ENCODE results near the gene GNG5.
"Not testable (repeated sequence)": the region's sequence is repeated elsewhere in the genome, so short reads cannot be mapped to it uniquely, and the experiment has no call there.

The GNG5 gene

DNA sequence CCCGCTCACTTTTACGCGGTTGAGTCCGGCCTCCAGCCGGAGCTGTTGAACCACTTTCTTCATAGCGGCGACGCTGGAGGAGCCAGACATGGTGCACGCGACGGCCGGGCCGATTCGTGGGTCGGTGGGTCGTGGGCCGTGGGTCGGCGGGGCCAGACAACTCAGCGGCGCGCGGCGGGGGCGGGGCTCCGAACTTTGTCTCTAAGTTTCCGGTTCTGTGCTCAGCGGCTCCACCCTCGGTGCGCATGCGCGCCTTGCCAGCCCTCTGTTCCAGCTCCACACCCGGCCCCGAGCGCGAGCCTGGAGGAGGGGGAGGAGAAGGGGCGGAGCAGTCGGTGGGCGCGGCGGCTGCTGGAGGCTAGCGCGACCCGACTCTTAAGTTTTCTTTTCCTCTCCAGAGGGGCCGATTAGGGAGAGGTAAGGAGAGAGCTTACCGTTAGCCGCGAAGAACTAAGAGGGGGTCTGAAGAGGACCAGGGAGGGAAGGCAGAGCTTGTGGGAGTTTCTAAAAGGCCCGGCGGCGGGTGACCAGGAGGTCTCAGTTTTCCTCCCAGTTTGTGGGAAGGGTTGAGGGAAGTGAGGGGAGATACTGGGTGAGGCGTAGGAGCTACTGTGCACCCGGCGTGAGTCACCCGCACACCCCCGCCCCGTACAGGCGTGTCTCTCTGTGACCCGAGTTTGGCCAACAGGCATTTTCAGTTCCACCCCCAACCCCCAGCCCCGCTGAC is at the start of gene GNG5, which contains the start of gene SPATA1:
Gene GNG5 (minus strand): TSS at position 580 of the 727 bp plus-strand sequence. CDS start 490 bp downstream, at position 90.
Gene SPATA1 (plus strand): TSS at position 385 of the 727 bp plus-strand sequence. CDS start 9,974 bp downstream, outside the sequence.
- DNase-seq (ENCODE audit: low read depth) = peak; percentile 72

DNA sequence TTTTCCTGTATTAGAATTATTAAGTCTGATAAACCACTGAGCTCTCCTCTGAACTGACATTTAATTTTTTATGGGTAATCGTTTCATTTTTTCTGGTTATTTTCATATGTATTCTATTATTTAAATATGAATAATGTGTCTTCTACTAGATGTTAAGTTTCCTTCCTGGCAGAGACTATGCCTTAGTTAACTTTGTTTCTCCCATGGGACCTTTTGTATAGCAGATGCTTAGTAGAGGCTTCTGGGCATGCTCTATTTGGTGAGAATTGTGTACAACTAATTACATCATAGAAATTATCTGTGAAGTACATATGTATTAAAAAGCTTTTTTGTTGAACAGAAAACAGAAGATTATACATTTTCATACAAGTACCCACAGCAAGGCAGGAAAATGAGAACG is 44.4 kb upstream of the GNG5 start:
- DNase-seq (ENCODE audit: low read depth) = no peak

DNA sequence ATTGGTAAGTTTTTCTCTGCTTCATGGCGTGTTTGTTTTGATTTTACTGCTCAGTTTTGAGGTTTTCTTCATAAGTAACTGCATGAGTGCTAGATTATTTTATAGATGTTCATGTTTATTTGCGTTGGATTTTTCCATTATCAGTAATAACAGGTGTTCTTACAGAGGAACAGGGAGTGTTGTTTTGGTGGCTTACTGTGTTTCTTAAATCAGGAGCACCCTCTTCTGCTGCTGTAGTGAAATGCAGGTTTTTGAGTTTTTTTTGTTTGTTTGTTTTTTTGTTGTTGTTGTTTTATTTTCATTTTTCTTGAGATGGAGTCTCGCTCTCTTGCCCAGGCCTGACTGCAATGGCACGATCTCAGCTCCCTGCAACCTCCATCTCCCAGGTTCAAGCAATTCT is 35.3 kb upstream of the GNG5 start:
- DNase-seq (ENCODE audit: low read depth) = no peak

DNA sequence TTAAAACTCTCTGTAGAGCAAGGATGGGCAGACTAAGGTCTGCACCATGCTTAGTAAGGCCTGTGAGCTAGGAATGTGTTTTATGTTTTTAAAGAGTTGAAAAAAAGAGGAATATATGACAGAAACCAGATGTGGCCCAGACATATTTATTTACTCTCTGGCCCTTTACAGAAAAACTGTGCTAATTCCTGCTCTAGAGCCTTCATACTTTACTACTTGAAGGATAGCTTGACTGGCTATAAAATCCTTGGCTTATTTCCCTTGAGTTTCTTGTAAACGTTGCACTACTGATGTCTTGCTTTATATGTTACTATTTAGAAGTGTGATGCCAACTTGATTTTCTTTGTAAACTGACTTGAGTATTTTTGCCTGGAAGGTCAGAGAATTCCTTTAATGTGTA is 34.4 kb upstream of the GNG5 start:
- DNase-seq (ENCODE audit: low read depth) = peak; percentile 21

DNA sequence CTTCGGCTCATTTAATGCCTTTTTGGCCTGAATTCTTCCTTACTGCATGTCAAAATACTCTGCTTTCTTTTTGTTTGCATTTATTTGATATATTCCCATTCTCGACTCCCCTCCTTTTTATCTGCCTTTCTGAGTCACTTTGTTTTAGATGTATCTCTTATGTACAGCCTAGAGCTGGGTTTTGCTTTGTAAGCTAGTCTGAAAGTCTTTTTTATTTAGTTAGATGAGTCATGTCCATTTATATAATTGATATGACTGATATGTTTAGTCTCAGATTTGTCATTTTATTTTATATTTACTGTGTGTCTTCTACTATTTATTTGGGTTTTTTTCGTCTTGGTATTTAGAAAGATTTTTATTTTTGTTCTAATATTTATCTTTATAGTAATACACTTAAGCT is 33.6 kb upstream of the GNG5 start:
- no peak for DNase-seq (ENCODE audit: low read depth)

DNA sequence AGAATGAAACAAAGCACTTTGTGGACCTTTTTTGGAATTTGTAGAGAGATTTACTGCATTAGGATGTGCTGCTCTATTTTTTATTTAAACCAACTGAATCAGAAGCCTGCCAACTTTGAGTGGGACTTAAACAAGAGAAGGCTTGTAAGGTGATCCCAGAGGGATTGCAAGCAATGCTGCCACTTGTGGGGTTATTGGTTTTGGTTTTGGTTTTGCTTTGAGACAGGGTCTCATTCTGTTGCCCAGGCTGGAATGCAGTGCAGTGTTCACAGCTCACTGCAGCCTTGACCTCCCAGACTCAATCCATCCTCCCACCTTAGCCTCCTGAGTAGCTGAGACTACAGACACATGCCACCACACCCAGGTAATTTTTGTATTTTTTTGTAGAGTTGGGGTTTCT is 32.2 kb upstream of the GNG5 start:
- no peak for DNase-seq (ENCODE audit: low read depth)

DNA sequence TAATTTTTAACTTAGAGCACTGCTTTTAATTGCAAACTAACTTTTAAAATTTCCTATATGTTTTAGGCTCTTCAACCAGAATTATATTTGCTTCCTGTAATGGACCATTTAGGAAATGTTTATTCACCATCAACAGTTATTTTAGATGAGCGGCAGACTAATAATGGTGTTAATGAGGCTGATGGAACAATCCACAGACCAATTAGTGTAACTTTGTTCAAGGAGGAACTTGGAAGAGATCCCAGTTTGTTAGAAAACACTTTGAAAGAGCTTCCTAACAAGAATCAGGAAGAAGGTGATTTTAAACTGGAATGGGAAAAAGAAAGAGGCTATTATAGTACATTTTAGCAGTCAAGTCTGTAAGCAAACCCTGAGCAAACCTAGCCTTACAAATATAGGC is 19.4 kb upstream of the GNG5 start:
- DNase-seq (ENCODE audit: low read depth) = no peak

DNA sequence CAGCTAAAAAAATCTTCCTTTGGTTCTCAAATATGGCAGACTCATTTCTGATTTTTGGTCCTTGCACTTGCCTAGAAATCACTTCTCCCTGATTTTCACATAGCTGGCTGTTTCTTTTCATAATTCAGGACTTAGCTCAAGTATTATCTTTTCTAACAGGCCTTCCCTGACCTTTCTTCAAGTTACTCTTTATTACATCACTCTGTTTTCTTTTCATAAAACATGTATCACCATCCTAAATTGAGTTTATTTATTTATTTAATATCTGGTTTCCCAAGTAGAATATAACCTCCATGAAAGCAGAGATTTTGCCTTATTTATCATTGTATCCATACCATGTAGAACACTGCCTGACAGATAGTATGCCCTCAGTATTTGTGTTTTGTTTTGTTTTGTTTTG is 18.2 kb upstream of the GNG5 start:
- no peak for DNase-seq (ENCODE audit: low read depth)

DNA sequence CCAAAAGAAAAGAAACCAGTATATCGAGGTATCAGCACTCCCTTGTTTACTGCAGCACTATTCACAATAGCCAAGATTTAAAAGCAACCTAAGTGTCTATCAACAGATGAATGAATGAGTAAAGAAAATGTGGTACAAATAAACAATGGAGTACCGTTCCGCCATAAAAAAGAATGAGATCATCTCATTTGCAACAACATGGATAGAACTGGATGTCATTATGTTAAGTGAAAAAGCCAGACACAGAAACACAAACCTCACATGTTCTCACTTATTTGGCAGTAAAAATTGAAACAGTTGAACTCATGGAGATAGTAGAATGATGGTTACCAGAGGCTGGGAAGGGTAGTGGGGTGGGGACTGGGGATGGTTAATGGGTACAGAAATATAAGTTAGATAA is 4.3 kb upstream of the GNG5 start:
- DNase-seq (ENCODE audit: low read depth) = no peak

DNA sequence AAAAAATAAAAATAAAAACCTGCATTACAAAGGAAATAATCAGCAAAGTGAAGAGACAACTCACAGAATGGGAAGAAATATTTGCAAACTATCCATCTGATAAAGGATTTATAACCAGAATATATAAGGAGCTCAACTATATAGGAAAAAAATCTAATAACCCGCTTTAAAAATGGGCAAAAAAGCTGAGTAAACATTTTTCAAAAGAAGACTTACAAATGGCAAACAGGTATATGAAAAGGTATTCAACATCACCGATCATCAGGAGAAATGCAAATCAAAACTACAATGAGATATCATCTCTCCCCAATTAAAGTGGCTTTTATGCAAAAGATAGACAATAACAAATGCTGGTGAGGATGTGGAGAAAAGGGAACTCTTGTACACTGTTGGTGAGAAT is 3.8 kb upstream of the GNG5 start:
- no peak for DNase-seq (ENCODE audit: low read depth)

DNA sequence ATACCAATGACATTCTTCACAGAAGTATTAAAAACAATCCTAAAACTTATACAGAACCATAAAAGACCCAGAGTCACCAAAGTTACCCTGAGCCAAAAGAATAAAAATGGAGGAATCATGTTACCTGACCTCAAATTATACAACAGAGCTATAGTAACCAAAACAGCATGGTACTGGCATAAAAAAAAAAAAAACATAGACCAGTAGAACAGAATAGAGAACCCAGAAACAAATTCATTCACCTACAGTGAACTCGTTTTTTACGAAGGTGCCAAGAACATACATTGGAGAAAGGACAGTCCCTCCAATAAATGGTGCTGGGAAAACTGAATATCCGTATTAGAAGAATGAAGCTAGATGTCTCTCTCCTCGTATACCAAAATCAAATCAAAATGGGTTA is 2.6 kb upstream of the GNG5 start:
- DNase-seq (ENCODE audit: low read depth) = no peak

DNA sequence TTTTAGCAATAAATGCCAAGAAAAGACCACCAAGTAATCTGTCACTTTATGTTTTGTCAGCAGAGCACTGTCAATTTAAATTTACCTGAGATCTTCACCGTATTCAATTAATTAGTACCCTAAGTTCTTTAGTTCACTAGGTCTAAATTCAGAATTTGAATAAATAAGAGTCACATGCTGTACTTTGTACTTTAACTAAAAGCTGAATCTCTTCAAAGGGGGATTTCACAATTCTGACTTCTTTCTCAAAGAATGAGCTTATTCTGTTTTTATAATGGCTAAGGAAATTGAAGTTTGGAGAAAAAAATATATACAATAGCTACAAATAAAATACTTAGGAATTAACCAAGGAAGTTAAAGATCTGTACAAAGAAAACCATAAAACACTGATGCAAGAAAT is 2.1 kb upstream of the GNG5 start:
- no peak for DNase-seq (ENCODE audit: low read depth)

DNA sequence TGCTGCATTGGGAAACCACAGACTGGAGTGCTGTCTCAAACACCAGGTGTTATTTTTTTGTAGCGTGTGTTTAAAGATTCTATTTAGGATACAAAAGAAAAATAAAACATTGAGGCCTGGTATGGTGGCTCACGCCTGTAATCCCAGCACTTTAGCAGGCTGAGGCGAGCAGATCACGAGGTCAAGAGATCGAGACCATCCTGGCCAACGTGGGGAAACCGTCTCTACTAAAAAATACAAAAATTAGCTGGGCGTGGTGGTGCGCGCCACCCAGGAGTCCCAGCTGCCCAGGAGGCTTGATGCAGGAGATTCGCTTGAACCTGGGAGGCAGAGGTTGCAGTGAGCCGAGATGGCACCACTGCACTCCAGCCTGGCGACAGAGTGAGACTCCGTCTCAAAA is 1.5 kb upstream of the GNG5 start:
- DNase-seq (ENCODE audit: low read depth) = not testable (repeated sequence)

DNA sequence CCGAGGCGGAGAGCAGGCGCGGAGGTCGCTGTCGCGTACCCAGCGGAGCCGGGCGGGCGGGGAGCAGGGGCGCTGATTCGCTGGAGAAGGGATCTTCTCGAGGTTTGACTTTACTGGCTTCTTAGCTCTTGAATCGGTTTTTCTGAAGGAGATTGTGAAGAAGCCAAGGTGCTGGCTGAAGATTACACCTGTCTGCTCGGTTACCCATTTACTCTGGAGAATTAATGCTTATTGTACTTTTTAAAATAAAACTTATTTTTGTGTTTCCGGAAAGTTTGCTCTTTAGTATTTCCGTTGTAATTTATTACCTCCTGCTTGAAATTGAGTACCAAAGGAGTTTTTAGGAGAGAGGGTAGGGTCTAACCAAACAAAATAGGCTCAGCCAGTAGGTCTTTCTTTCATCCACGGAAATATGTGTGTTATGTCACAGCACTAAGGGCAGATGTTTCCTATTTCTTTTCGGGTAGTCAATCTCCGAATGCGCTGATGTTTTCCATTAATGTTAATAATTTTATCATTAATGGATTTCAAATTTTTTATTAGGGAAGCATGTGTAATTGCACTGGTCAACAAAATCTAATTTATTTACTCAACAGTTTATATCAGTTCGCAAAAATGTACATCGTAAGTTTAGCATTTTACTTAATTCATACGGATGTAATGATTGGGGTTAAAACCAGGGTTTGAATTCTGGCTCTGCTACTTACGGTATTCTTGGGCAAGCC is 510 bp upstream of the GNG5 start:
- DNase-seq (ENCODE audit: low read depth) = no peak

DNA sequence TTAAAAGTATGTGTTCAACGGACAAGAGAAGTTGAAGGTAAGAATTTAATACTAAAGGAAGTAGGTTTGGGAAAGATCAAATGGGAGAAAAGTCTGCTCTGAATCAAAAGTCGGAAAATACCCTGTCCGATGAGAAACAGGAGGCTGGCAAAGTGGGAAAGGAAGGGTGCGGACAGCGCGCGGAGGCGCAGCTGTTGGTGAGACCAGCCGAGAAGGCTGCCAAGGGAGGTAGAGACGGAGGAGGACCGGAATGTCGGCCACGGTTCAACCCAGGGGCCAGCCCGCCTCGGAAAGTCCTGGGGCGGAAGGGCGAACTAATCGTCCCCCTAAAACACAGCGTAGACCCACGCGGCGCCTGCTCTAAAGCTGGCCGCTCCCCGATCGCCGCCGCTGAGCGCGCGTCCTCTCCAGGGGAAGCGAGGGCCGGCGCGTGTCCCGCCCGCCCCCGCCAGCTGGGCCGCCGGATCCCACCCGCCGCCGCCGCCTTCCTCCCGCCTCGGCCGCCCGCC is 834 bp downstream of the GNG5 start:
- DNase-seq (ENCODE audit: low read depth) = peak; percentile 11

DNA sequence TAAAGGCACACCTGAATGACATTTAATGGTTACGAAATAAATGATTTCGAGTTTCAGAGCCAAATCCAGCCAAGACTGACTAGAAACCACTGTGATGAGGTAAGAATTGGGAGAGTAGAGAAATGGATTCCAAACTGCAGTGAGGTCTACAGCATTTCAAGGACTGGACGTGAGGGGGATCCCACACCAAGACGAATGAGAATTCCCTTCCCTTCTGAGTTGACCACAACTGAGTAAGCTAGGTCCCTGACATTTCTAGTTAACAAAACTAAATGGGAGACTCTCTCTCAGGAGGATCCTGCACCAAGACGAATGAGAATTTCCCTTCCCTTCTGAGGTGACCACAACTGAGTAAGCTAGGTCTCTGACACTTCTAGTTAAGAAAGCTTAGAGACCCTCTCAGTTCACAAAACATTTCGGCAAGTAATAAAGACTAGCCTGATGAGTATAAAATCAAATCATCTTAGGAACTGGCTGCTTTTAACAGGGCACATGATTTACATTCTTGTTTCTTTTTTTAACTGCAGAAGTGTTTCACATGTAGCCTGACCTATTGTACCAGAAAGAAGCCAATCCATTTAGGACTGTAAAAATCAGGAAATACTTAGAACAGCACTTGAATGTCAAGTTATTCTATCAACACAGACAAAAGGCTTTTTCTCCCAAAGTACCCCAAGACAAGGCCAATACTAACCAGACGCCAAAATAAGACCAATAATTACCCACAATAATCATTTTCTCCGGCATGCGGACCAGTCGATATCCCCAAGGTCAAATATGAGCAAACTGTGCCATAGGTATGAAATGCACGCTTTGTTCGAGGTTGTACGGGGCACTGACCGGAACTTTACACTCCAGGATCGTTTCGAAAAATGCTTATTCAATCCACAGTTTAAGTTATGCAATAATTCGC is 1.5 kb downstream of the GNG5 start:
- DNase-seq (ENCODE audit: low read depth) = peak; percentile 31

DNA sequence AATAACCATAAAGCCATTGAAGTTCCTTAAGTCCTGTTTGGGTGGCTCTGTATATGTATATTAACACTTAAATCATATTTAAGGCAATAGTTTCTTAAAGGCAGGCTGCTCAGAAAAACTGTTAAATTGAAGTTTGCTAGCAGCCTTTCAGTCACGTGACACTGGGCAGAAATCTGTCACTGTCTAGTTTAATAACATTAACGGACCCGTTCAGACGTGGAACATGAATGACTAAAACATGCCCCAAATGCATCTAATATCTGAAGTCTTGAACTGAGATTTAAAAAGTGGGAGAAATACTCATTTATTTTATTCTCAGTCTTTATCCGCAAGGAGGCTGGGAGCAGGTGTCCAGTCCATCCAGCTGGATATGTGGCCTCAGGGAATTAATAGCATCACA is 3.5 kb downstream of the GNG5 start:
- DNase-seq (ENCODE audit: low read depth) = no peak

DNA sequence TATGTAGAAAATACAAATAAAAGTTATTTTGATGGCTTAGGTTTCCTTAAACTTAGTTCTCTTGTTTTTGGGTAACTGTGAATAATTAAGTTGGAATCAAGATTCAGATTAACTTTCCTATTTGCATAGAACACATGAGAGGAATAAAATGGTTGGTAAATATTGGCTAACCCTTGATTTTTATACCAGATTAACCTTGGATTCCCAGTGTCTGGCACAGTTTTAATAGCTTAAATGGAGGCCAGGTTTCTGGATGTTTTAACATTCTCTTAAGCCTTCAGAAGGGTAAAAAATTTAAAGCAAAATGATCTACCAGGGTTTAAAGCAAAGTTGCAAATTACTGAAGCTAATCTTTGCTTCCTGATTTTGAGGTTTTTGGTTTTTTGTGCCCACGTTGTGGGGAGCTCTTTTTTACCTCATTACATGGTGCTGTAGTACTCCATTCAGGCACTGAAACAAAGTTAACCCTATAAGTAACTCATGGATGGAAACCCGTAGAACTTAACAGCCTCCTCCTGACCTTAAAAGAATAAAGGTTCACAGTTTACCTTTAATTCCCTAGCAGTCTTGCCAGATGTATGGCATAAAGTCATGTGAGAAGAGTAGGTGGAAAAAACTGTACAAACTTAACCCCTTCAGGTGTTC is 8.6 kb downstream of the GNG5 start:
- DNase-seq (ENCODE audit: low read depth) = no peak

DNA sequence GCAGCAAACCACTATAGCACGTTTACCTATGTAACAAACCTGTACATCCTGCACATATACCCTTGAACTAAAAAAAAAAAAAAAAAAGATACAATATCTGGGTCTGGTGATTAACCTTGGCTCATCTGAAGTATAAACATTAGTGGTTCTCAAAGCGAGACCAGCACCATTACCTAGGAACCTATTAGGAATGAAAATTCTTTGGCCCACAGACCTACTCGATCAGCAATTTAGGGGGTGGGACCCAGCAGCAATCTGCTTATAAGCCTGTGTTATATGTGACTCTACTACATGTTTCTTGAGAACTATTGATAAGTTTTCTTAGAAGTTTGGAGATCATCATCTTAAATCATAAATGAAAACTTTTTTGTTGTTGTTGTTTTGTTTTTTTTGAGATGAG is 9.9 kb downstream of the GNG5 start:
- no peak for DNase-seq (ENCODE audit: low read depth)

DNA sequence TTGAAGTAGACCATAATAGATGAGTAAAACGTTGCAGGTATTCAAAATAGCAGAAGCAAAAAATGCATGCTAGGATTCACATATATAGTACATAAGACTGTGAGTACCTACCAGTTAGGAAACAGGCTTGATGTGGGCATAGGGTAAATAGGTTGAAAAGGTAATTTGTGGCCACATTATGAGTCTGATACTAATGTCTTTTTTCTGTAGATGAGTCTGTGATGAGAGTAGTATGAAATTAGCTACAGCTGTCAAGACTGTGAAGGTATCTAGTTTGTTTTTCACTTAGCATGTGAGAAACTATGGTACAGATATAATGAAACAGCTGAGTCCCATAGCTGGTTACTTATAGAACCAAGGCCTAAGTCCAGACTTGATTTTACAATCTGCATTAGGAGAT is 12.6 kb downstream of the GNG5 start:
- DNase-seq (ENCODE audit: low read depth) = no peak

DNA sequence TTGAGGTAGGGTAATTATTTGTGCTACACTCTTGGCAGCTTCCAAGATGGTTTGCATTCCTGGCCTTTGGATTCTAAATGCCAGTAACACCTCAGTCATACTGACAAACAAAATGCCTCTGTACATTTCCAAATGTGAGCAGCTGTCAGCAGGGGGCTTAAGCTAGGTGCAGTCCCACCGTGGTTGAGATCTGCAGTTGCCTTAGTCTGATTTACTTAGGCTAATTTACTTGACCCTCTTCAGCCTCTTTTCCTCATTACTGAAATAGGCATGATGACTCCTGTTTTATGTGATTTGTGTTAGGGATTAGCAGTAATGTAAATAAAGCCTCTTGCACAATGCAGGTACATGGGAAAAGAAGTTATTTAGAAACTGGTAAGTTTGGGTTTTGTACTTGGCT is 13.7 kb downstream of the GNG5 start:
- DNase-seq (ENCODE audit: low read depth) = no peak

DNA sequence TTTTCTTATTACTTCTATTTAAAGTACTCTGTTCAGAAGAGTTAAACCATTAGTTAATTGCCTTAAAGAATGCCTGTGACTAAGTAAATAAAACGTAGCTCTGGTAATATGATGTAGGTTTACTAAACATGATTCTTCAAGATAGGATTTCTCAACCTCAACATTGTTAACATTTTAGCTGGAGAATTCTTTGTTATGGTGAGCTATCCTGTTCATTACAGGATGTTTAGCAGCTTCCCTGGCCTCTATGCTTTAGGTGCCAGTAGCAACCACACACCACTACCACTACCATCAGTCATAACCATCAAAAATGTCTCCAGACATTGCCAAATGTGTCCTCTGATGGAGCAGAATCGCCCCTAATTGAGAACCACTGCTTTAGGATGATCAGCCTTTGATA is 16.6 kb downstream of the GNG5 start:
- no peak for DNase-seq (ENCODE audit: low read depth)
